Measurements from ENCODE around the gene STT3B. TPM values are rescaled to one million over a fixed set of nuclear protein-coding genes. Genes with fewer than 3 reads are reported as not detected.

Gene STT3B
- total and polyA plus RNA-seq, 2 of the 4 experiments (the other 2 are of a cell fraction), result 45.5 to 86.4 TPM

DNA sequence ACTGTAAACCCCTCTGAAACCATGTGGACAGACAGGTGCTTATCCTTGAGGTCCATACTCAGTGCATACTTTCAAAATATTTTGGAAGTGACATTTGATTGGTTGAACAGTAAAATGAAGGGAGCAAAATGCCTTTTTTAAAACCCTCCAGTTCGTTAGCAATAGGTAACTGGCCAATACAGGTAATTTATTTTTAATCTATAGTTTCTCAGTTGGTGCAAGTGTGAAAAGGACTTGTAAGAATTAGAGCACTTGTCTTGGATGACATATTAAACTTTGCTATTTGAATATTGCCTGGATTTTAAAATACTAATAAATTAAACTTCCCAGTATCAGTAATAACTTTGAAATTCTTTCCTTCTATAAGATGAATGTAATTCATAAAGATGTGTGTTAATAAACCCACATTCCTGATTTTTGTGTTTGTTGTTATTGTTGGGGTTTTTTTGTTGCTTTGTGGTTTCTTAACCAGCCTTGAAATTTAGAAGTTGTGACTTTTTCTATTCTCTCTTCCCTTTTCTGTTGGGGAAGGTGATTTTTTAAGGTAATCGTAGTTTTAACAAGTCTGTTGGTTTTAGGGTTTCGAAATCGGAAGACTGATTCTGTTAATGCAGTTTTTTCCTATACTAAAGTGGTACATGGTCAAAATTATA, 90.0 kb downstream of the STT3B start:
- DNase-seq, result no peak
- POLR2A ChIA-PET (ENCODE audit: unreplicated experiment), result no interaction called here
- intact Hi-C loops (cut with micrococcal nuclease) (no loop called here), dilution Hi-C loops (cut with HindIII; ENCODE audit: low sequenced_read_pairs, unreplicated experiment) (no loop called here), in situ Hi-C loops (cut with MboI; ENCODE audit: low sequenced_read_pairs) (loop anchor here (25.0 kb wide), 1 partner anchor 515 kb away; no protein-coding TSS in a partner anchor)
- H3K18ac ChIP-seq (ENCODE audit: low read depth, low read length), result no peak overlapping the region
- H3K27me3 ChIP-seq (ENCODE audit: control insufficient read depth, insufficient read depth, low read length), result no peaks in the 10 kb centered on the region
- no peaks in the 10 kb centered on the region for H4K20me1 ChIP-seq (ENCODE audit: insufficient read depth, low read length)
- H2BK15ac ChIP-seq (ENCODE audit: low read depth, low read length), result no peak overlapping the region
- no TSS peak for BruUV-seq (replicated peaks)
- TF ChIP-seq BHLHE40 (IDR thresholded peaks at IDR 0.05; ENCODE audit: low read depth, low read length) (no peak), RFX5 (IDR thresholded peaks at IDR 0.05; ENCODE audit: low read depth, low read length) (no peak), POLR2A (IDR thresholded peaks at IDR 0.05; ENCODE audit: low read depth, low read length) (no peak), SMC3 (IDR thresholded peaks at IDR 0.05; ENCODE audit: low read depth, low read length) (no peak), CEBPB (IDR thresholded peaks at IDR 0.05; ENCODE audit: low read depth, low read length) (no peak), CHD1 (IDR thresholded peaks at IDR 0.05; ENCODE audit: low read depth, low read length) (no peak), FOS (IDR thresholded peaks at IDR 0.05; ENCODE audit: low read depth, low read length) (no peak), MAFK (IDR thresholded peaks at IDR 0.05; ENCODE audit: low read depth, low read length) (no peak), MXI1 (IDR thresholded peaks at IDR 0.05; ENCODE audit: borderline replicate concordance, low read depth, low read length) (no peak), NFE2L2 (IDR thresholded peaks at IDR 0.05; ENCODE audit: low read depth, low read length) (no peak), MAZ (IDR thresholded peaks at IDR 0.05; ENCODE audit: borderline replicate concordance, low read depth, low read length) (no peak), RAD21 (IDR thresholded peaks at IDR 0.05; ENCODE audit: low read length) (no peak), RCOR1 (IDR thresholded peaks at IDR 0.05; ENCODE audit: insufficient replicate concordance, low read length) (no peak)
- TF ChIP-seq, protein P1, sequence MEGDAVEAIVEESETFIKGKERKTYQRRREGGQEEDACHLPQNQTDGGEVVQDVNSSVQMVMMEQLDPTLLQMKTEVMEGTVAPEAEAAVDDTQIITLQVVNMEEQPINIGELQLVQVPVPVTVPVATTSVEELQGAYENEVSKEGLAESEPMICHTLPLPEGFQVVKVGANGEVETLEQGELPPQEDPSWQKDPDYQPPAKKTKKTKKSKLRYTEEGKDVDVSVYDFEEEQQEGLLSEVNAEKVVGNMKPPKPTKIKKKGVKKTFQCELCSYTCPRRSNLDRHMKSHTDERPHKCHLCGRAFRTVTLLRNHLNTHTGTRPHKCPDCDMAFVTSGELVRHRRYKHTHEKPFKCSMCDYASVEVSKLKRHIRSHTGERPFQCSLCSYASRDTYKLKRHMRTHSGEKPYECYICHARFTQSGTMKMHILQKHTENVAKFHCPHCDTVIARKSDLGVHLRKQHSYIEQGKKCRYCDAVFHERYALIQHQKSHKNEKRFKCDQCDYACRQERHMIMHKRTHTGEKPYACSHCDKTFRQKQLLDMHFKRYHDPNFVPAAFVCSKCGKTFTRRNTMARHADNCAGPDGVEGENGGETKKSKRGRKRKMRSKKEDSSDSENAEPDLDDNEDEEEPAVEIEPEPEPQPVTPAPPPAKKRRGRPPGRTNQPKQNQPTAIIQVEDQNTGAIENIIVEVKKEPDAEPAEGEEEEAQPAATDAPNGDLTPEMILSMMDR (conservative IDR thresholded peaks at IDR 0.05; ENCODE audit: low read depth, low read length), result no peak
- TF ChIP-seq, protein P2, sequence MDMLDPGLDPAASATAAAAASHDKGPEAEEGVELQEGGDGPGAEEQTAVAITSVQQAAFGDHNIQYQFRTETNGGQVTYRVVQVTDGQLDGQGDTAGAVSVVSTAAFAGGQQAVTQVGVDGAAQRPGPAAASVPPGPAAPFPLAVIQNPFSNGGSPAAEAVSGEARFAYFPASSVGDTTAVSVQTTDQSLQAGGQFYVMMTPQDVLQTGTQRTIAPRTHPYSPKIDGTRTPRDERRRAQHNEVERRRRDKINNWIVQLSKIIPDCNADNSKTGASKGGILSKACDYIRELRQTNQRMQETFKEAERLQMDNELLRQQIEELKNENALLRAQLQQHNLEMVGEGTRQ (IDR thresholded peaks at IDR 0.05; ENCODE audit: low read depth, low read length), result no peak
- TF ChIP-seq, protein P3, sequence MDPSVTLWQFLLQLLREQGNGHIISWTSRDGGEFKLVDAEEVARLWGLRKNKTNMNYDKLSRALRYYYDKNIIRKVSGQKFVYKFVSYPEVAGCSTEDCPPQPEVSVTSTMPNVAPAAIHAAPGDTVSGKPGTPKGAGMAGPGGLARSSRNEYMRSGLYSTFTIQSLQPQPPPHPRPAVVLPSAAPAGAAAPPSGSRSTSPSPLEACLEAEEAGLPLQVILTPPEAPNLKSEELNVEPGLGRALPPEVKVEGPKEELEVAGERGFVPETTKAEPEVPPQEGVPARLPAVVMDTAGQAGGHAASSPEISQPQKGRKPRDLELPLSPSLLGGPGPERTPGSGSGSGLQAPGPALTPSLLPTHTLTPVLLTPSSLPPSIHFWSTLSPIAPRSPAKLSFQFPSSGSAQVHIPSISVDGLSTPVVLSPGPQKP (IDR thresholded peaks at IDR 0.05; ENCODE audit: borderline replicate concordance, low read depth, low read length), result no peak
- no peak overlapping the region for H3K4ac ChIP-seq (ENCODE audit: low read depth, low read length)
- no peak overlapping the region for H2BK120ac ChIP-seq (ENCODE audit: low read depth, low read length)
- H3K9ac ChIP-seq (ENCODE audit: low read depth, low read length), result no peak overlapping the region
- H3K9me1 ChIP-seq (ENCODE audit: insufficient read depth, low read length), result no peaks in the 10 kb centered on the region
- H3K4me1 ChIP-seq (ENCODE audit: control insufficient read depth, insufficient read depth, low read length), result peaks cover 2% of the 10 kb centered on the region; the same call in 1 of the 2 replicates
- no peak overlapping the region for H2BK5ac ChIP-seq (ENCODE audit: low read depth, low read length, poor library complexity, severe bottlenecking)
- no peak for ATAC-seq (ENCODE audit: low read depth)
- H2AK9ac ChIP-seq (replicated peaks; ENCODE audit: low read depth, low read length, poor library complexity), result no peak overlapping the region
- H3K4me3 ChIP-seq (ENCODE audit: insufficient read depth, low read depth, low read length), result no peak overlapping the region
- no CpG with 5 or more reads among the region's 4 CpGs for WGBS, 2 experiments (ENCODE audit: extremely low coverage in 2 of 2, insufficient read length in 1 of 2)
- peaks cover 11% of the 10 kb centered on the region; the same call in 1 of the 2 replicates for H3K36me3 ChIP-seq (ENCODE audit: control insufficient read depth, insufficient read depth, low read length)
- H3K79me1 ChIP-seq (ENCODE audit: low read depth in 1 of 2, low read length in 2 of 2), result peaks cover 2 to 7% of the 10 kb centered on the region in 2 experiments; a peak in 3 of 4 replicates
- no peak overlapping the region for H3K14ac ChIP-seq (replicated peaks; ENCODE audit: low read depth, low read length)
- H4K5ac ChIP-seq (ENCODE audit: low read depth, low read length), result no peak overlapping the region
- H3K56ac ChIP-seq (ENCODE audit: extremely low read depth, insufficient read depth, low read length), result no peak overlapping the region
- H3K27ac ChIP-seq (ENCODE audit: insufficient read depth, low read length), result no peak overlapping the region
- H3K23ac ChIP-seq (ENCODE audit: low read depth, low read length), result no peak overlapping the region
- CTCF ChIA-PET, result no interaction called here
- no peaks in the 10 kb centered on the region for H3K9me3 ChIP-seq (ENCODE audit: control insufficient read depth, insufficient read depth, low read length)
- H3K4me2 ChIP-seq (ENCODE audit: low read depth, low read length), result no peak overlapping the region
- no peak overlapping the region for H4K8ac ChIP-seq (ENCODE audit: low read depth in 2 of 2, low read length in 2 of 2)
- no peak overlapping the region for H2AK5ac ChIP-seq (ENCODE audit: low read depth, low read length)
- no peak overlapping the region for H4K91ac ChIP-seq (ENCODE audit: insufficient read depth, low read depth, low read length)
- H2AFZ ChIP-seq (replicated peaks; ENCODE audit: low read length, poor library complexity), result no peak overlapping the region
- H2BK20ac ChIP-seq (ENCODE audit: low read depth, low read length), result no peak overlapping the region
